ENCODE measurements around the gene BEND7. TPM values are rescaled to one million over a fixed set of nuclear protein-coding genes. Genes with fewer than 3 reads are reported as not detected.

Gene BEND7
- polyA plus RNA-seq, 1 of the 3 experiments (the other 2 are of a cell fraction): 9.2 TPM

- TF ChIP-seq NRF1 (IDR thresholded peaks at IDR 0.05; ENCODE audit: low read depth, low read length): no peak
- no peak for TF ChIP-seq TEAD4 (IDR thresholded peaks at IDR 0.05; ENCODE audit: borderline replicate concordance, insufficient read depth)
- TF ChIP-seq RFX5 (IDR thresholded peaks at IDR 0.05; ENCODE audit: low read length): no peak
- TF ChIP-seq EP300 (IDR thresholded peaks at IDR 0.05; ENCODE audit: borderline replicate concordance in 1 of 2, low read depth in 1 of 2, low read length in 1 of 2): no peak
- TF ChIP-seq RXRA (IDR thresholded peaks at IDR 0.05; ENCODE audit: borderline replicate concordance, low read depth): no peak
- TF ChIP-seq SIN3A (IDR thresholded peaks at IDR 0.05; ENCODE audit: borderline replicate concordance, low read depth, low read length): no peak
- no peak for TF ChIP-seq REST (IDR thresholded peaks at IDR 0.05; ENCODE audit: low read depth, low read length)
- no peak for TF ChIP-seq FOXJ3 (CRISPR knock-in tag; IDR thresholded peaks at IDR 0.05)
Observed at GRCh38 chr10:13527864-13528122, 1.0 kb downstream of the BEND7 start (continued).

- WGBS (ENCODE audit: low lambda C conversion rate): 52% methylated on average over 10 of the region's 10 CpGs
- ChIA-PET CTCF (interaction anchor here (1.2 to 2.9 kb wide), 6 partner anchors 8 to 155 kb away, joined by 3 to 17 read pairs (median 6); partner anchors contain the start of gene PRPF18), POLR2A (no interaction called here)
- peak overlapping the region; percentile 62; the same call in 1 of the 2 replicates for H3K9ac ChIP-seq
- peaks cover 35% of the 10 kb centered on the region; the same call in 1 of the 2 replicates for H3K79me2 ChIP-seq (ENCODE audit: insufficient read depth)
- H3K9me2 ChIP-seq: no peaks in the 10 kb centered on the region
- peak overlapping the region; percentile 77 for H3K4me2 ChIP-seq
- 0 out of 2 replicates have a peak, but pooled peaks have one; percentile 21 for TF ChIP-seq TEAD4 (IDR thresholded peaks at IDR 0.05; ENCODE audit: borderline replicate concordance, insufficient read depth)
- TF ChIP-seq RAD21 (IDR thresholded peaks at IDR 0.05; ENCODE audit: low read length): no peak
- no peak for TF ChIP-seq CHD2 (IDR thresholded peaks at IDR 0.05; ENCODE audit: low read length, partially characterized antibody)
- TF ChIP-seq JUND (IDR thresholded peaks at IDR 0.05): peak; percentile 70
- TF ChIP-seq TCF12 (IDR thresholded peaks at IDR 0.05): peak; percentile 52; the same call in 1 of the 2 replicates
- peak; percentile 26; the same call in 1 of the 2 replicates for TF ChIP-seq PBX3 (IDR thresholded peaks at IDR 0.05)
- peak; percentile 76; the same call in 1 of the 2 replicates for TF ChIP-seq FOSL2 (IDR thresholded peaks at IDR 0.05; ENCODE audit: borderline replicate concordance, low read depth)
- 0 out of 2 replicates have a peak, but pooled peaks have one; percentile 35 for TF ChIP-seq RXRA (IDR thresholded peaks at IDR 0.05; ENCODE audit: borderline replicate concordance, low read depth)
- no peak for DNase-seq
- H2AFZ ChIP-seq (ENCODE audit: low read depth): no peak overlapping the region
- H3K9me3 ChIP-seq: no peaks in the 10 kb centered on the region
- peaks cover 13% of the 10 kb centered on the region for H3F3A ChIP-seq (replicated peaks; ENCODE audit: insufficient read depth)
- H3K36me3 ChIP-seq (replicated peaks in 1 of 2; ENCODE audit: control insufficient read depth in 1 of 2, insufficient read depth in 2 of 2, low read length in 1 of 2): peaks cover 0 to 8% of the 10 kb centered on the region in 2 experiments
- no peaks in the 10 kb centered on the region for H3K27me3 ChIP-seq (ENCODE audit: insufficient read depth)
- H3K27ac ChIP-seq (ENCODE audit: low read depth in 2 of 2, low read length in 1 of 2): peak overlapping the region; percentile 3 to 48; a peak in 3 of 4 replicates
- peaks cover 6 to 15% of the 10 kb centered on the region in 2 experiments; a peak in 3 of 4 replicates for H3K4me1 ChIP-seq (ENCODE audit: control insufficient read depth in 1 of 2, insufficient read depth in 2 of 2, low read depth in 1 of 2, low read length in 1 of 2)
- no peaks in the 10 kb centered on the region for H4K20me1 ChIP-seq (ENCODE audit: insufficient read depth)
- H3K4me3 ChIP-seq (ENCODE audit: low read depth in 2 of 2, low read length in 1 of 2): peak overlapping the region; percentile 63 to 82
Observed at GRCh38 chr10:13526948-13527863, 1.6 kb downstream of the BEND7 start.
